Activated naive CD4-positive, alpha-beta T cell treated with anti-CD3 and anti-CD28 coated beads for 36 hours (primary cell): Measurements from ENCODE around the gene PSMD12. TPM values are rescaled to one million over a fixed set of nuclear protein-coding genes. Genes with fewer than 3 reads are reported as not detected.
"Not testable (repeated sequence)": the region's sequence is repeated elsewhere in the genome, so short reads cannot be mapped to it uniquely, and the experiment has no call there.

Experiments
- CTCF ChIA-PET: fragments of 350-600 bp; sonication (Branson Sonifier 250); formaldehyde crosslinking; loops from one replicate; lab custom pipeline; 2021; ENCODE audit warnings: antibody characterized with exemption; lab: Charles Lee
- DNase-seq: peaks from one replicate; pipeline ENCODE4 v3.0.0-alpha.2; 2020
- H3K27ac Mint-ChIP-seq: one replicate; pipeline ENCODE4 v1.8.0; 2021; ENCODE audit warnings: mild to moderate bottlenecking, mixed read lengths
- H3K27me3 Mint-ChIP-seq: one replicate; pipeline ENCODE4 v1.8.0; 2021; ENCODE audit warnings: low read depth, mixed read lengths
- H3K36me3 Mint-ChIP-seq: one replicate; pipeline ENCODE4 v1.8.0; 2021; ENCODE audit warnings: low read depth, mixed read lengths
- H3K4me1 Mint-ChIP-seq: one replicate; pipeline ENCODE4 v1.8.0; 2021; ENCODE audit warnings: low read depth, mixed read lengths
- H3K4me3 Mint-ChIP-seq: one replicate; pipeline ENCODE4 v1.8.0; 2021; ENCODE audit warnings: mild to moderate bottlenecking, moderate library complexity, mixed read lengths
- H3K9me3 Mint-ChIP-seq: one replicate; pipeline ENCODE4 v1.8.0; 2021; ENCODE audit warnings: mixed read lengths
- intact Hi-C: fragments of 100-400 bp; cut with micrococcal nuclease; formaldehyde crosslinking; loops from one replicate; pipeline ENCODE4 v1.15.1; 2023
- total RNA-seq, 2 experiments: library from RNA; stranded (reverse); gene quantifications; one replicate each; pipeline ENCODE4 v1.2.3, GENCODE V29; 2021

The PSMD12 gene
- total RNA-seq, 2 experiments from 2014 or later = 67.8 to 70.7 TPM

DNA sequence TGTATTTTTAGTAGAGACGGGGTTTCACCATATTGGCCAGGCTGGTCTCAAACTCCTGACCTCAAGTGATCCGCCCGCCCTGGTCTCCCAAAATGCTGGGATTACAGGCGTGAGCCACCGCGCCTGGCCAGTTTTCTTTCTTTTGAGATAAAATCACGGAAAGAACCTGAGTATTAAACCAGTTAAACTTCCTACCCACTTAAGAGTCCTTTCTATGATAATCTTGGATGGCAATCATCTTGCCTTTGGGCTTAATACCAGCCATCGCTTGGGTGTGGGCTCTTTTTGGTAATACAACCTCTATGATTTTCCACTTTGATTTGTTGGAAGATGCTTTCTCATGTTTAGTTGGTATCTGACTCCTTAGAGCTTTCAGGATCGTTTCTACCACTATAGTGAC is 34.7 kb upstream of the PSMD12 start:
- CTCF ChIA-PET = interaction anchor here (0.6 to 2.6 kb wide), 3 partner anchors 14 to 911 kb away, joined by 3 to 5 read pairs (median 3); no protein-coding TSS in a partner anchor
- intact Hi-C loops = no loop called here
- H3K4me3 Mint-ChIP-seq = peak overlapping the region; percentile 63
- no peak for DNase-seq
- peak overlapping the region; percentile 96 for H3K27ac Mint-ChIP-seq
- no peaks in the 10 kb centered on the region for H3K27me3 Mint-ChIP-seq
- peaks cover 19% of the 10 kb centered on the region for H3K36me3 Mint-ChIP-seq
- H3K4me1 Mint-ChIP-seq = peaks cover 70% of the 10 kb centered on the region
- no peaks in the 10 kb centered on the region for H3K9me3 Mint-ChIP-seq

- Mint-ChIP-seq H3K27ac (peak overlapping the region; percentile 96), H3K36me3 (peaks cover 17% of the 10 kb centered on the region), H3K4me1 (peaks cover 75% of the 10 kb centered on the region), H3K27me3 (no peaks in the 10 kb centered on the region), H3K4me3 (peak overlapping the region; percentile 74), H3K9me3 (no peaks in the 10 kb centered on the region)
- intact Hi-C loops = loop anchor here (1.0 kb wide), 1 partner anchor 21 kb away; no protein-coding TSS in a partner anchor
- CTCF ChIA-PET = no interaction called here
- no peak for DNase-seq
These were observed 33.8 kb upstream of the PSMD12 start for GRCh38 chr17:67400193-67400592.

DNA sequence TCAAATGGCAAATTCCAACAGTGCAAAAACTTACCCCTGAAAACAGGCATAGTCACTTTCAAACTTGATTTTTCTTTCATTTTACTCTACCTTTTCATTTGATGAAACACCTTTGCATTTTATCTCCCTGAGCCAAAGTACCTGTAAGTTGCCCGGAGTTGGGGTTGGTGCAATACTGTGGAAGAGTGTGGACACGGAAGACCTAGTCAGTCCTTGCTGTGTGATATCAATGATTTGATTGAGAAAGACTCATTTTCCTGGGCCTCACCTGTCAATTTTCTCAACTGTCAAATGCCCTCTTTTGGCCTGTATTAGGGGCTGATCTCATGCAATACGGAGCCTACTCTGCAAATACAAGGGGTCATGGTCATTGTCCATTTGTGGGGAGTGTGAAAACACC is 33.3 kb upstream of the PSMD12 start:
- CTCF ChIA-PET = interaction anchor here (1.6 kb wide), 1 partner anchor 20 kb away, joined by 4 read pairs; no protein-coding TSS in a partner anchor
- Mint-ChIP-seq H3K9me3 (no peaks in the 10 kb centered on the region), H3K27ac (peak overlapping the region; percentile 96), H3K27me3 (no peaks in the 10 kb centered on the region), H3K4me3 (peak overlapping the region; percentile 74), H3K4me1 (peaks cover 76% of the 10 kb centered on the region), H3K36me3 (peaks cover 20% of the 10 kb centered on the region)
- intact Hi-C loops = loop anchor here (1.0 kb wide), 1 partner anchor 22 kb away; no protein-coding TSS in a partner anchor
- DNase-seq = no peak

GRCh38 chr17:67393809-67394397 is 27.5 kb upstream of the PSMD12 start:
- peaks cover 24% of the 10 kb centered on the region for H3K36me3 Mint-ChIP-seq
- H3K9me3 Mint-ChIP-seq = no peaks in the 10 kb centered on the region
- CTCF ChIA-PET = interaction anchor here (0.6 to 1.7 kb wide), 5 partner anchors 9 to 90 kb away, joined by 3 to 6 read pairs (median 3); no protein-coding TSS in a partner anchor
- intact Hi-C loops = no loop called here
- H3K27me3 Mint-ChIP-seq = no peaks in the 10 kb centered on the region
- no peak overlapping the region for H3K4me3 Mint-ChIP-seq
- peaks cover 79% of the 10 kb centered on the region for H3K4me1 Mint-ChIP-seq
- no peak for DNase-seq
- peak overlapping the region; percentile 99 for H3K27ac Mint-ChIP-seq

- Mint-ChIP-seq H3K4me3 (no peak overlapping the region), H3K36me3 (peaks cover 11% of the 10 kb centered on the region), H3K27ac (peak overlapping the region; percentile 99), H3K9me3 (no peaks in the 10 kb centered on the region), H3K4me1 (peaks cover 80% of the 10 kb centered on the region), H3K27me3 (no peaks in the 10 kb centered on the region)
- CTCF ChIA-PET = interaction anchor here (8.1 kb wide), 1 partner anchor 83 kb away, joined by 167 read pairs; no protein-coding TSS in a partner anchor
- intact Hi-C loops = no loop called here
- peak; percentile 75 for DNase-seq
These were observed 25.7 kb upstream of the PSMD12 start for GRCh38 chr17:67392111-67392510.

DNA sequence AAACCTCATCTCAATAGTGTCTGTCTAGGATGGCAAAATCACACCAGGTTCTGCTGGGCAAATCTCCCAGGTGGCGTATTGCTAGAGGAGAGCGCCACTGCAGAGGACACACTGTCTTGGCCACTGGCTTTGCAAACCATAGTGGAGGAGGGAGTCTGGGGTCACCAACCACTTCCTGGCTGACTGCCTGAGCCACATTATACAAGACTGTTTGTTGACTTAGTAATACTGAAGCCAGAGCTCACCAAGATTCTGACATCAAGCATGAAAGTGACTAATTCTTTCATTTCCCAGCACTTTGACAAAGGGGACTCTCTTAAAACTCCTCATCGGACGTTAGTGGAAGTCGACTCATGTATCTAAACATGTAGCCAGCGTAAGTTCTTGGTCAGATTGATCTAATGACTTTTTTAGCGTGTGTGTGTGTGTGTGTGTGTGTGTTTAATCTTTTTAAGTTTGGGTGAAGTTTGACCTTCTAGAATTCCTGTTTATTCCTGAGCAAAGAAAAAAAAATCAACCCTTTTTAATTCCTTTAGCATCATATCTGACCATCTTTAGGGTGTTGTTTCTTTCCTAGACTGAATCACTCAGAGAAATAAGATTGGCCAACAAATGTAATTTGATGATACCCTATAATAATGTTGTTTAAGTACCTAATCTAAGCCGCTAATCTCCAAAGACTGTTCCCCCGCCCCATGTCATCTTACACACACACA is 24.4 kb upstream of the PSMD12 start:
- intact Hi-C loops = loop anchor here (1.0 to 2.0 kb wide), 6 partner anchors 7 to 62 kb away; no protein-coding TSS in a partner anchor
- Mint-ChIP-seq H3K27me3 (no peaks in the 10 kb centered on the region), H3K27ac (peak overlapping the region; percentile 99), H3K36me3 (peaks cover 12% of the 10 kb centered on the region), H3K4me1 (peaks cover 88% of the 10 kb centered on the region), H3K9me3 (no peaks in the 10 kb centered on the region), H3K4me3 (peak overlapping the region; percentile 62)
- peak; percentile 89 for DNase-seq
- CTCF ChIA-PET = interaction anchor here (0.6 to 8.1 kb wide), 8 partner anchors 10 to 84 kb away, joined by 3 to 167 read pairs (median 8); no protein-coding TSS in a partner anchor

GRCh38 chr17:67390006-67390645 is 23.7 kb upstream of the PSMD12 start:
- peaks cover 12% of the 10 kb centered on the region for H3K36me3 Mint-ChIP-seq
- H3K9me3 Mint-ChIP-seq = no peaks in the 10 kb centered on the region
- no peak for DNase-seq
- intact Hi-C loops = loop anchor here (1.0 to 2.0 kb wide), 6 partner anchors 8 to 63 kb away; no protein-coding TSS in a partner anchor
- H3K4me1 Mint-ChIP-seq = peaks cover 86% of the 10 kb centered on the region
- H3K27me3 Mint-ChIP-seq = no peaks in the 10 kb centered on the region
- H3K4me3 Mint-ChIP-seq = peak overlapping the region; percentile 54
- peak overlapping the region; percentile 99 for H3K27ac Mint-ChIP-seq
- CTCF ChIA-PET = interaction anchor here (0.6 to 8.1 kb wide), 15 partner anchors 8 to 237 kb away, joined by 3 to 167 read pairs (median 4); no protein-coding TSS in a partner anchor

- CTCF ChIA-PET = interaction anchor here (0.6 to 8.1 kb wide), 12 partner anchors 9 to 216 kb away, joined by 3 to 167 read pairs (median 6); no protein-coding TSS in a partner anchor
- Mint-ChIP-seq H3K36me3 (peaks cover 11% of the 10 kb centered on the region), H3K27ac (peak overlapping the region; percentile 54), H3K27me3 (no peaks in the 10 kb centered on the region), H3K9me3 (no peaks in the 10 kb centered on the region), H3K4me1 (peaks cover 80% of the 10 kb centered on the region), H3K4me3 (no peak overlapping the region)
- intact Hi-C loops = no loop called here
- no peak for DNase-seq
These were observed 22.6 kb upstream of the PSMD12 start for GRCh38 chr17:67388986-67389385.

GRCh38 chr17:67388536-67388935 is 22.2 kb upstream of the PSMD12 start:
- H3K9me3 Mint-ChIP-seq, H3K4me3 Mint-ChIP-seq, intact Hi-C loops, H3K27me3 Mint-ChIP-seq: not testable (repeated sequence)
- Mint-ChIP-seq H3K36me3 (peaks cover 14% of the 10 kb centered on the region), H3K27ac (peak overlapping the region; percentile 69), H3K4me1 (peaks cover 80% of the 10 kb centered on the region)
- peak; percentile 50 for DNase-seq
- CTCF ChIA-PET = interaction anchor here (0.6 to 8.1 kb wide), 15 partner anchors 10 to 217 kb away, joined by 3 to 167 read pairs (median 9); no protein-coding TSS in a partner anchor

- no peak overlapping the region for H3K4me3 Mint-ChIP-seq
- CTCF ChIA-PET = interaction anchor here (0.6 to 8.1 kb wide), 20 partner anchors 8 to 303 kb away, joined by 3 to 167 read pairs (median 5); no protein-coding TSS in a partner anchor
- peak; percentile 86 for DNase-seq
- peak overlapping the region; percentile 83 for H3K27ac Mint-ChIP-seq
- H3K4me1 Mint-ChIP-seq = peaks cover 77% of the 10 kb centered on the region
- no peaks in the 10 kb centered on the region for H3K9me3 Mint-ChIP-seq
- no peaks in the 10 kb centered on the region for H3K27me3 Mint-ChIP-seq
- intact Hi-C loops = loop anchor here (1.0 kb wide), 2 partner anchors 88 to 216 kb away; no protein-coding TSS in a partner anchor
- peaks cover 12% of the 10 kb centered on the region for H3K36me3 Mint-ChIP-seq
These were observed 20.7 kb upstream of the PSMD12 start for GRCh38 chr17:67386965-67387551.

DNA sequence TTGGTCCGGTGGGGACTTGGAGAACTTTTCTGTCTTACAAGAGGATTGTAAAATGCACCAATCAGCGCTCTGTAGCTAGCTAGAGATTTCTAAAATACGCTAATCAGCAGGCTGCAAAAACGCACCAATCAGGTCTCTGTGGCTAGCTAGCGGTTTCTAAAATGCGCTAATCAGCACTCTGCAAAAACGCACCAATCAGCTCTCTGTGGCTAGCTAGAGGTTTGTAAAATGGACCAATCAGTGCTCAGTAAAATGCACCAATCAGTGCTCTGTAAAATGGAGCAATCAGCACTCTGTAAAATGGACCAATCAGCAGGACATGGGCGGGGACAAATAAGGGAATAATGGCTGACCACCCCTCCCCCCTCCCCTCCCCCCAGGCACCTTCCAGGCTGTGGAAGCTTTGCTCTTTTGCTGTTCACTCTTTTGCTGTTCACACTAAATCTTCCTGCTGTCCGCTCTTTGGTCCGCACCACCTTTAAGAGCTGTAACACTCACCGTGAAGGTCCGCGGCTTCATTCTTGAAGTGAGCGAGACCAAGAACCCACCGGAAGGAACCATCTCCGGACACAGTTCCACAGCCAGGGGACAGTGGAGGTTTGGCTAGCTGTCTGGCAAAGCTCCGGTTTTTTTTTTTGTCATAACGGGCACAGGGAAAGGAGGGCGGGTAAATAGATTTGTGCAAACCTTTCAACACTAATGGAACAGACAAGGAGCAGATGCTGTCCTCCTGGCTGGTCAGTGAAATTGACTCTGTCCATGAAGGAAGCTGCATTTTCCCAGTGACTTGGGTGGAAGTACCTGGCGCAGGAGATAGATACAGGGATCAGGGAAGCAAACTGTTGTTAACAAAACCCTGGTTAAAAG is 19.0 kb upstream of the PSMD12 start:
- intact Hi-C loops = no loop called here
- DNase-seq = no peak
- peaks cover 71% of the 10 kb centered on the region for H3K4me1 Mint-ChIP-seq
- no peaks in the 10 kb centered on the region for H3K27me3 Mint-ChIP-seq
- H3K27ac Mint-ChIP-seq = peak overlapping the region; percentile 51
- CTCF ChIA-PET = interaction anchor here (0.6 to 8.1 kb wide), 6 partner anchors 10 to 217 kb away, joined by 3 to 167 read pairs (median 20); no protein-coding TSS in a partner anchor
- peaks cover 11% of the 10 kb centered on the region for H3K36me3 Mint-ChIP-seq
- H3K9me3 Mint-ChIP-seq = no peaks in the 10 kb centered on the region
- no peak overlapping the region for H3K4me3 Mint-ChIP-seq
